Neural crest cell (in vitro differentiated cells): Measurements from ENCODE around the gene CACNA2D2. TPM values are rescaled to one million over a fixed set of nuclear protein-coding genes. Genes with fewer than 3 reads are reported as not detected.

Experiments
- DNase-seq: peaks from one replicate; pipeline ENCODE4 v3.0.0; 2021; ENCODE audit warnings: low read depth, mixed read lengths, low spot score
- H3K27ac Mint-ChIP-seq: one replicate; pipeline ENCODE4 v1.8.0; 2021; ENCODE audit warnings: mild to moderate bottlenecking, mixed read lengths; ENCODE audit not compliant: unreplicated experiment
- H3K27me3 Mint-ChIP-seq: 2 replicates; pipeline ENCODE4 v1.8.0; 2021; ENCODE audit warnings: low read depth, mild to moderate bottlenecking, mixed read lengths
- H3K36me3 Mint-ChIP-seq: 2 replicates; pipeline ENCODE4 v1.8.0; 2021; ENCODE audit warnings: low read depth, mild to moderate bottlenecking, mixed read lengths
- H3K4me1 Mint-ChIP-seq: 2 replicates; pipeline ENCODE4 v1.8.0; 2021; ENCODE audit warnings: mixed read lengths
- H3K4me3 Mint-ChIP-seq: one replicate; pipeline ENCODE4 v1.8.0; 2021; ENCODE audit warnings: mild to moderate bottlenecking, mixed read lengths
- H3K9me3 Mint-ChIP-seq: 2 replicates; pipeline ENCODE4 v1.8.0; 2021; ENCODE audit warnings: mixed read lengths
- CTCF ChIP-seq: fragments of 200-600 bp; sonication (generic); conservative IDR thresholded peaks from 2 replicates; pipeline ENCODE4 v1.5.0; 2021; ENCODE audit warnings: antibody characterized with exemption, mild to moderate bottlenecking
- total RNA-seq: library from RNA; stranded (reverse); gene quantifications from 2 replicates; pipeline ENCODE4 v1.2.1, GENCODE V29; 2021

Gene CACNA2D2
- total RNA-seq, 1 donor from 2014 or later = 8.7 TPM

GRCh38 chr3:50509715-50510114, 6.3 kb upstream of the CACNA2D2 start:
- no peak for DNase-seq
- TF ChIP-seq CTCF = no peak
- peaks cover 6% of the 10 kb centered on the region for H3K27me3 Mint-ChIP-seq
- no peaks in the 10 kb centered on the region for H3K36me3 Mint-ChIP-seq
- H3K4me1 Mint-ChIP-seq = peaks cover 6% of the 10 kb centered on the region
- no peak overlapping the region for H3K4me3 Mint-ChIP-seq
- H3K27ac Mint-ChIP-seq = no peak overlapping the region
- H3K9me3 Mint-ChIP-seq = no peaks in the 10 kb centered on the region

- Mint-ChIP-seq H3K9me3 (no peaks in the 10 kb centered on the region), H3K4me3 (no peak overlapping the region), H3K36me3 (no peaks in the 10 kb centered on the region), H3K27me3 (peaks cover 11% of the 10 kb centered on the region), H3K4me1 (peaks cover under 1% of the 10 kb centered on the region), H3K27ac (no peak overlapping the region)
- no peak for TF ChIP-seq CTCF
- no peak for DNase-seq
Measured at GRCh38 chr3:50508821-50509220, 5.4 kb upstream of the CACNA2D2 start.

GRCh38 chr3:50506169-50506568, 2.7 kb upstream of the CACNA2D2 start:
- H3K36me3 Mint-ChIP-seq = no peaks in the 10 kb centered on the region
- H3K27me3 Mint-ChIP-seq = peaks cover 26% of the 10 kb centered on the region
- peaks cover 6% of the 10 kb centered on the region for H3K4me1 Mint-ChIP-seq
- no peaks in the 10 kb centered on the region for H3K9me3 Mint-ChIP-seq
- no peak for TF ChIP-seq CTCF
- no peak overlapping the region for H3K27ac Mint-ChIP-seq
- no peak for DNase-seq
- no peak overlapping the region for H3K4me3 Mint-ChIP-seq

GRCh38 chr3:50504681-50505080, 1.2 kb upstream of the CACNA2D2 start:
- H3K4me3 Mint-ChIP-seq = peak overlapping the region; percentile 75
- peaks cover 39% of the 10 kb centered on the region for H3K27me3 Mint-ChIP-seq
- H3K36me3 Mint-ChIP-seq = no peaks in the 10 kb centered on the region
- no peaks in the 10 kb centered on the region for H3K9me3 Mint-ChIP-seq
- H3K4me1 Mint-ChIP-seq = peaks cover 6% of the 10 kb centered on the region
- DNase-seq = no peak
- H3K27ac Mint-ChIP-seq = no peak overlapping the region
- no peak for TF ChIP-seq CTCF

GRCh38 chr3:50502584-50503423, 630 bp downstream of the CACNA2D2 start:
- Mint-ChIP-seq H3K4me1 (peaks cover 6% of the 10 kb centered on the region), H3K27me3 (peaks cover 47% of the 10 kb centered on the region), H3K4me3 (peak overlapping the region; percentile 69), H3K36me3 (no peaks in the 10 kb centered on the region), H3K27ac (no peak overlapping the region), H3K9me3 (no peaks in the 10 kb centered on the region)
- DNase-seq = peak; percentile 29
- TF ChIP-seq CTCF = peak; percentile 15
